AG04449 (cell line): ENCODE results near the gene STK17B.
"Not testable (repeated sequence)": the region's sequence is repeated elsewhere in the genome, so short reads cannot be mapped to it uniquely, and the experiment has no call there.

Experiments
- CTCF ChIA-PET: fragments of 350-600 bp; formaldehyde crosslinking; extraction: SDS; loops from one replicate; lab custom pipeline; 2021; ENCODE audit warnings: antibody characterized with exemption; lab: Yijun Ruan, JAX
- POLR2A ChIA-PET: fragments of 400-600, 350-600 bp; formaldehyde crosslinking; extraction: SDS; loops from one replicate; lab custom pipeline; 2020; ENCODE audit warnings: antibody characterized with exemption, inconsistent platforms; lab: Yijun Ruan, JAX
- DNase-seq: peaks from one replicate; pipeline ENCODE4 v3.0.0-alpha.2; 2010; ENCODE audit warnings: low read depth, low spot score
- H3K4me3 ChIP-seq: 2 replicates; pipeline ENCODE4 v1.5.1; 2011; ENCODE audit warnings: low read depth, mild to moderate bottlenecking, control low read depth, low read length
- TF ChIP-seq, protein P1 (sequence below): IDR thresholded peaks from one replicate; pipeline ENCODE4 v1.5.1; 2011; ENCODE audit warnings: mild to moderate bottlenecking, moderate library complexity, low read length, control low read depth, inconsistent platforms; ENCODE audit not compliant: insufficient read depth; ENCODE audit errors: missing control alignments

Gene STK17B

DNA sequence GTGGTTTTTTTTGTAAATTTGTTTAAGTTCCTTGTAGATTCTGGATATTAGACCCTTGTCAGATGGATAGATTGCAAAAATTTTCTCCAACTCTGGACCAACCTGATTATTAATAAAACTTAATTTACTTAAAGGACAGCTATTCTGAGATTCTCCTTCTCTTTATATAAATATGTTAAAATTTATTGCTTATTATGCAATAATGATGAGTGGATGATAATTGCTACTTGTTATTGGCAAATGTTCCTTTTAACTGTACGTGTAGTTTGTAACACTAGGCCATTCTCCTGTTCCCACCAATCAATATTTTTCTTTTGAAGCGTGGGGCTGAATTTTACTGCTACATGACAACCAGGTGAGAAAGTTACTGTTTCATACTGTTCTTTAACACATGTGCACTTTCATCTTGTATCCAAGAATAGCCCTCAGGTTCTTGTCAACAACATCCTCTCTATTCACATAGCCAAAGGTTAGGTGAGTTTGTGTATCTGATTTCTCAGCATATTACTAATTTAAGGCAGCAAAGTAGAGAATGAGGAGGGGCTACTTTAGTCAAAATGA is 16.6 kb upstream of the STK17B start:
- TF ChIP-seq, protein P1, sequence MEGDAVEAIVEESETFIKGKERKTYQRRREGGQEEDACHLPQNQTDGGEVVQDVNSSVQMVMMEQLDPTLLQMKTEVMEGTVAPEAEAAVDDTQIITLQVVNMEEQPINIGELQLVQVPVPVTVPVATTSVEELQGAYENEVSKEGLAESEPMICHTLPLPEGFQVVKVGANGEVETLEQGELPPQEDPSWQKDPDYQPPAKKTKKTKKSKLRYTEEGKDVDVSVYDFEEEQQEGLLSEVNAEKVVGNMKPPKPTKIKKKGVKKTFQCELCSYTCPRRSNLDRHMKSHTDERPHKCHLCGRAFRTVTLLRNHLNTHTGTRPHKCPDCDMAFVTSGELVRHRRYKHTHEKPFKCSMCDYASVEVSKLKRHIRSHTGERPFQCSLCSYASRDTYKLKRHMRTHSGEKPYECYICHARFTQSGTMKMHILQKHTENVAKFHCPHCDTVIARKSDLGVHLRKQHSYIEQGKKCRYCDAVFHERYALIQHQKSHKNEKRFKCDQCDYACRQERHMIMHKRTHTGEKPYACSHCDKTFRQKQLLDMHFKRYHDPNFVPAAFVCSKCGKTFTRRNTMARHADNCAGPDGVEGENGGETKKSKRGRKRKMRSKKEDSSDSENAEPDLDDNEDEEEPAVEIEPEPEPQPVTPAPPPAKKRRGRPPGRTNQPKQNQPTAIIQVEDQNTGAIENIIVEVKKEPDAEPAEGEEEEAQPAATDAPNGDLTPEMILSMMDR, result no peak
- DNase-seq, result no peak
- POLR2A ChIA-PET, result no interaction called here
- H3K4me3 ChIP-seq, result no peak overlapping the region
- CTCF ChIA-PET, result no interaction called here

DNA sequence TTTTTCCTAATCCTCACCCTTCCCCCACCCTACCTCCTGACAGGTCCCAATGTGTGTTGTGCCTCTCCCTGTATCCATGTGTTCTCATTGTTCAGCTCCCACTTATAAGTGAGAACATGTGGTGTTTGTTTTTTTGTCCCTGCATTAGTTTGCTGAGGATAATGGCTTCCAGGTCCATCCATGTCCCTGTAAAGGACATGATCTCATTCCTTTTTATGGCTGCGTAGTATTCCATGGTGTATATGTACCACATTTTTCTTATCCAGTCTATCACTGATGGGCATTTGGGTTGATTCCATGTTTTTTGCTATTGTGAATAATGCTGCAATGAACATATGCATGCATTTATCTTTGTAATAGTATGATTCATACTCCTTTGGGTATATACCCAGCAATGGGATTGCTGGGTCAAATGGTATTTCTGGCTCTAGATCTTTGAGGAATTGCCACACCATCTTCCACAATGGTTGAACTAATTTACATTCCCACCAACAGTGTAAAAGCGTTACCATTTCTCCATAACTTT is 15.9 kb upstream of the STK17B start:
- H3K4me3 ChIP-seq, POLR2A ChIA-PET, DNase-seq: not testable (repeated sequence)
- CTCF ChIA-PET, result interaction anchor here (0.7 kb wide), 1 partner anchor 109 kb away, joined by 3 read pairs; no protein-coding TSS in a partner anchor

DNA sequence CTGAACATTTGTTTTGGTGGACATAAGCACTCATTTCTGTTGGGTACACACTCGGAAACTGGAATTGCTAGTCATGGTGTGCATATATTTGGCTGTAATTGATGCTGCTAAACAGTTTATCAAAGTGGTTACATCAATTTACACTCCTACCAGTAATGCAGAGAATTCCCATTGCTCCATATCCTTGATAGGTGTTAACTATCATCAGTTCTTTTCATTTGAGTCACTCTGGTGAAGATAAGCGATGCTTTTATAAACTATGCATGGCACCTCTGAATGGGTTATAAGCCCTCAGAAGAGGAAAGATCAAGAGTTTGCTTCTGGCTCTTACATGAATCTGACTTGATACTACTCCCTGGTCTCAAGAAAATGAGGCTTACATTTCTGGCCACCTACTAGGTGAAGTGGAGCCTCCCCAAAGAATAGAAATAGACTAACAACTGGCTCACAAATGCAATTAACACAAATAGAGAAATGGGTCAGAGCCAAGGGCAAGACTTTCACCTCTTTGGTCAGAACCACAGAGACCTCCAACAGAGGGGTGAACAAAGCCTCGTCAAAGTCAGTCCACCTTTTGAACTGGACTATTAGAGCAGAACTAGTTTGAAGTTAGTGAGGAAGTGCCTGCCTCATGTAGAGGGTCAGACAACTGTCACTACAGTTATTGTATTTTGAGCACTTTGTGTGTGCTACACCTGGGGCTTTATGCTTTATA is 15.0 kb upstream of the STK17B start:
- TF ChIP-seq, protein P1, result no peak
- CTCF ChIA-PET, result interaction anchor here (0.7 kb wide), 1 partner anchor 108 kb away, joined by 3 read pairs; no protein-coding TSS in a partner anchor
- DNase-seq, result no peak
- POLR2A ChIA-PET, result no interaction called here
- H3K4me3 ChIP-seq, result no peak overlapping the region

DNA sequence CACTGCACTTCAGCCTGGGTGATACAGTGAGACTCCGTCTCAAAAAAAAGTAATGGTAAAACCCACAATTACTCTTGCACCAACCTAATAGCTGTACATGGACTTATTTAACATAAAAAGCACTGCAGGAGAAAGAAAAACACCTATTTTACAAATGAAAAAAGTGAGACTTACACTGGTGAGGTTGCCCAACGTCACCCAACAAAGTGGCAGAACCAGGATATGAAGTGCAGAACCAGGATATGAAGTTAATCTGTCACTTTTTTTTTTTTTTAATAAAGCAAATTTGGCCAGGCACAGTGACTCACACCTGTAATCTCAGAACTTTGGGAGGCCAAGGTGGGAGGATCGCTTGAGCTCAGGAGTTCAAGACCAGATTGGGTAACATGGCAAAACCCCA is 13.5 kb upstream of the STK17B start:
- DNase-seq, result no peak
- ChIA-PET POLR2A (no interaction called here), CTCF (no interaction called here)
- H3K4me3 ChIP-seq, result no peak overlapping the region
- TF ChIP-seq, protein P1, result no peak

DNA sequence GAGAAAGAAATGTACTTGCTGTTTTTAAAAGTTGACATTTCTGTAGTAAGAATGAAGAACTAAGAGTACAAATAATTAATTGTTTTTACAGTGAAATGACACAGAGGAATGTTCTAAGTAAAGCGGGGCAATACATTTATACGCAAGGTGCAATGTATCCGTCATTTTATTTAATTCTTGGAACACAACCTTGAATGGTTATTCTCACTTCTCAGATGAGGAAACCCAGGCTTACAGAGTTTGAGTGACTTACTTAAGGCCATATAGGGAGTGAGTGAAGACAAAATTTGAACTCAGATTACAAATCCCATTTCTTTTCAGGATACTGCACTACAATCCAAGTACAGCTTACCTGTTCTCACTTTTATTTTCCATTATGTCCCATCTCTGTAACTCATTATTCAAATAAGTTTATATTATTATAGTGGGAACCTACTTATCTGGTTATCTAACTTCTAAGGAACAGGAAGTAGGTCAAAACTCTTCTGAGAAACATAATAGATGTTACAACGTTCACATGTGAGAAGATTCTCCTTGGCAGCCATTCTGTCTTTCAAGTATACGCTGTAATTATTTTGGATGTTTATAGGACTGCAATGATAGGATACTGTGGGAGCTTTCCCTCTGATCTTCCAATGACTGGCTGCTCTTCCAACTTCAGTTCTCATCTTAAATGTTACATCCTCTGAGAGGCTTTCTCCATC is 12.3 kb upstream of the STK17B start:
- ChIA-PET POLR2A (no interaction called here), CTCF (no interaction called here)
- H3K4me3 ChIP-seq, result no peak overlapping the region
- no peak for DNase-seq
- TF ChIP-seq, protein P1, result no peak

DNA sequence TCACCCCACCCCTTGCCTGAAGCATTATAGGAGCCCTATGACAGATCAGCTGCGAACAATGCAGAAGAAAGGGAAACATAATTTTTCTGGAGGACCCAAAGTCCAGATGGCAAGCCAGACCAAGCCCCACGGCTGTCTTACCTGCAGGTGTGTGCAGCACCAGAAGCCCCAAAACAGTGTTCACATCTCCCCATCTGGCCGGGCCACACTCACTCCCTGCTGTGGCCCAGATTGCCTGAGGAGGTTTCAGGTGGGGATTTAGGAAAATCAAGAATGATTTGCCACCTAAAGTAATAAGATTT is 11.7 kb upstream of the STK17B start:
- ChIA-PET POLR2A (no interaction called here), CTCF (interaction anchor here (0.7 kb wide), 1 partner anchor 115 kb away, joined by 3 read pairs; no protein-coding TSS in a partner anchor)
- TF ChIP-seq, protein P1, result no peak

More for the DNA sequence above, 11.7 kb upstream of the STK17B start:
- H3K4me3 ChIP-seq, result no peak overlapping the region
- no peak for DNase-seq
